Nephron progenitor cell (in vitro differentiated cells): ENCODE results near the gene ELOF1.

ENCODE experiments used
- DNase-seq: peaks from one replicate; pipeline ENCODE4 v3.0.0; 2021
- H3K27ac Mint-ChIP-seq: 2 replicates; pipeline ENCODE4 v1.8.0; 2021; ENCODE audit warnings: mild to moderate bottlenecking, moderate library complexity, mixed read lengths
- H3K27me3 Mint-ChIP-seq: 2 replicates; pipeline ENCODE4 v1.8.0; 2021; ENCODE audit warnings: mild to moderate bottlenecking, low read depth, mixed read lengths; ENCODE audit not compliant: poor library complexity
- H3K36me3 Mint-ChIP-seq: 2 replicates; pipeline ENCODE4 v1.8.0; 2021; ENCODE audit warnings: low read depth, mixed read lengths
- H3K4me1 Mint-ChIP-seq: 2 replicates; pipeline ENCODE4 v1.8.0; 2021; ENCODE audit warnings: mixed read lengths
- H3K4me3 Mint-ChIP-seq: 2 replicates; pipeline ENCODE4 v1.8.0; 2021; ENCODE audit warnings: mild to moderate bottlenecking, moderate library complexity, mixed read lengths
- H3K9me3 Mint-ChIP-seq: 2 replicates; pipeline ENCODE4 v1.8.0; 2021; ENCODE audit warnings: mild to moderate bottlenecking, moderate library complexity, mixed read lengths
- TF ChIP-seq, protein P1 (sequence below): fragments of 200-600 bp; sonication (generic); IDR thresholded peaks from 2 replicates; pipeline ENCODE4 v1.5.0; 2021; ENCODE audit warnings: antibody characterized with exemption

Gene ELOF1

DNA sequence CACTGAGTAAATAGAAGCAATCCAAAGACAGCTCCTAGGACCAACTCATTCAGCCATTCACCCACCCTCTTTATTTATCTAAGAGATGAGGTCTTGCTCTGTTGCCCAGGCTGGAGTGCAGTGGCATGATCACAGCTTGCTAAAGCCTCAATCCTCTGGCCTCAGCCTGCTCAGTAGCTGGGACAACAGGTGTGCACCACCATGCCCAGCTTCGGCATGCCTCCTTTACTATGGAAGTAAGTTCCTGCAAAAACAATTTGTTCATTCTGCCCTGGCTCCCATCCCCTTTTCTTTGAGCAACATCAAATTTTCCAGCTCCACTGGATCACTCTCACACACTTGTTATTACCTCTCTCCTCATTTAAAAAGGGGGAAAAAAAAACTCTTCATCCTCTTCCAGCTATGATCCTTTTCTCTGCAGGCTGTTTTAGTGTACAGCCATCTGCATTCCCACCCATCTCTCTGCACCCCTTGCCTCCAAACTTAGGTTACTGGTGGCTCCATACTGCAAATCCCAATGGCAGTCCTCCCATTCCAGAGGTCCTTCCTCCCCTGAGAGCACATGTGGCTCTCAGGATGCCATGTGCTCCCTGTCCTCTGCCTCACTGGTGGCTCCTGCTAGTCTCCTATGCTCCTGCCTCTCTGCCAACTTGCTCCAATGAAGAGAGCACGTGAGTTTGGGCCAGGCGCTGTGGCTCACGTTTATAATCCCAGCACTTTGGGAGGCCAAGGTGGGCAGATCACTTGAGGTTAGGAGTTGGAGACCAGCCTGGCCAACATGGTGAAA, 2.2 kb downstream of the ELOF1 start:
- TF ChIP-seq, protein P1, sequence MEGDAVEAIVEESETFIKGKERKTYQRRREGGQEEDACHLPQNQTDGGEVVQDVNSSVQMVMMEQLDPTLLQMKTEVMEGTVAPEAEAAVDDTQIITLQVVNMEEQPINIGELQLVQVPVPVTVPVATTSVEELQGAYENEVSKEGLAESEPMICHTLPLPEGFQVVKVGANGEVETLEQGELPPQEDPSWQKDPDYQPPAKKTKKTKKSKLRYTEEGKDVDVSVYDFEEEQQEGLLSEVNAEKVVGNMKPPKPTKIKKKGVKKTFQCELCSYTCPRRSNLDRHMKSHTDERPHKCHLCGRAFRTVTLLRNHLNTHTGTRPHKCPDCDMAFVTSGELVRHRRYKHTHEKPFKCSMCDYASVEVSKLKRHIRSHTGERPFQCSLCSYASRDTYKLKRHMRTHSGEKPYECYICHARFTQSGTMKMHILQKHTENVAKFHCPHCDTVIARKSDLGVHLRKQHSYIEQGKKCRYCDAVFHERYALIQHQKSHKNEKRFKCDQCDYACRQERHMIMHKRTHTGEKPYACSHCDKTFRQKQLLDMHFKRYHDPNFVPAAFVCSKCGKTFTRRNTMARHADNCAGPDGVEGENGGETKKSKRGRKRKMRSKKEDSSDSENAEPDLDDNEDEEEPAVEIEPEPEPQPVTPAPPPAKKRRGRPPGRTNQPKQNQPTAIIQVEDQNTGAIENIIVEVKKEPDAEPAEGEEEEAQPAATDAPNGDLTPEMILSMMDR, result no peak
- Mint-ChIP-seq H3K4me1 (peaks cover 37% of the 10 kb centered on the region), H3K27me3 (peaks cover 7% of the 10 kb centered on the region), H3K4me3 (peak overlapping the region; percentile 66), H3K9me3 (no peaks in the 10 kb centered on the region), H3K27ac (peak overlapping the region; percentile 22), H3K36me3 (peaks cover 12% of the 10 kb centered on the region)
- DNase-seq, result no peak

DNA sequence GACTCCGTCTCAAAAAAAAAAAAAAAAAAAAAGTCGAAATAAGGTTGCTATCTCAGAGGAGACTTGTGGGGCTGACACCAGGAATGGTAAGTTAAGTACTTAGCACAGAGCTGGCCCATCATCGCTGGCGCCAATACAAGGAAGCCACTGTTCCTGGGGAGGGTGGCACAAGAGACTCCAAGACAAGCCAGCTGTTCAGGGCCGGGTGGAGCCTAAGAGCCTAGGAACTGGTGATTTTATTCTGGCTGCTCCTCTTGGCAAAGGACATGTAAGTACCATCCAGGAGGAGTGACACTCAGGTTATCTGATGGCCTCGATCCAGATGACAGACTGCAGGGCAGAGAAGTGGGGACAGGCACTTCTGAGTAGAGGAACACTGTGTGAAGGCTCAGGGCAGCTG, 3.8 kb downstream of the ELOF1 start:
- Mint-ChIP-seq H3K27ac (no peak overlapping the region), H3K27me3 (peaks cover 7% of the 10 kb centered on the region), H3K36me3 (peaks cover 12% of the 10 kb centered on the region), H3K4me1 (peaks cover 28% of the 10 kb centered on the region), H3K9me3 (no peaks in the 10 kb centered on the region), H3K4me3 (peak overlapping the region; percentile 18)
- no peak for DNase-seq
- TF ChIP-seq, protein P1, result no peak

DNA sequence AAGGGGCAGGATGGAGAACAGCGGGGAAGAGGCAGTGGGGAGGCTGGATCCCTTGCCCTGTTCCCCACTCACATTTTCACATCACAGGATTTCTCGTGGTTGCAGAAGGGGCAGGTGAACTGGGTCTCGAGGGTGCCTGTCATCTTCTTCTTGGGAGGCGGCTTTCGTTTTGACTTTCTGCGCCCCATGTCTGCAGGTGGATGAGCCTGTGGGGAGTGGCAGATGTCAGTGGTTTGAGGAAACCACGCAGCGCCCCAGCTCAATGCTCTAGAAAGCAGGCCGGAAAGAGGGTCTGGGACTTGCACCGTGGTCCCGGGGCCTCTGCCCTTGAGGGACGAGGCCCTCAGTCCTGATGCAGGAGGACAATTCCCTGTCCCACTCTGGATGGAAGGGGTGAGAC, 4.9 kb downstream of the ELOF1 start:
- TF ChIP-seq, protein P1, result no peak
- no peak overlapping the region for H3K4me3 Mint-ChIP-seq
- peaks cover 12% of the 10 kb centered on the region for H3K36me3 Mint-ChIP-seq
- H3K27me3 Mint-ChIP-seq, result peaks cover 7% of the 10 kb centered on the region
- no peak for DNase-seq
- H3K27ac Mint-ChIP-seq, result no peak overlapping the region
- H3K9me3 Mint-ChIP-seq, result no peaks in the 10 kb centered on the region
- peaks cover 22% of the 10 kb centered on the region for H3K4me1 Mint-ChIP-seq

DNA sequence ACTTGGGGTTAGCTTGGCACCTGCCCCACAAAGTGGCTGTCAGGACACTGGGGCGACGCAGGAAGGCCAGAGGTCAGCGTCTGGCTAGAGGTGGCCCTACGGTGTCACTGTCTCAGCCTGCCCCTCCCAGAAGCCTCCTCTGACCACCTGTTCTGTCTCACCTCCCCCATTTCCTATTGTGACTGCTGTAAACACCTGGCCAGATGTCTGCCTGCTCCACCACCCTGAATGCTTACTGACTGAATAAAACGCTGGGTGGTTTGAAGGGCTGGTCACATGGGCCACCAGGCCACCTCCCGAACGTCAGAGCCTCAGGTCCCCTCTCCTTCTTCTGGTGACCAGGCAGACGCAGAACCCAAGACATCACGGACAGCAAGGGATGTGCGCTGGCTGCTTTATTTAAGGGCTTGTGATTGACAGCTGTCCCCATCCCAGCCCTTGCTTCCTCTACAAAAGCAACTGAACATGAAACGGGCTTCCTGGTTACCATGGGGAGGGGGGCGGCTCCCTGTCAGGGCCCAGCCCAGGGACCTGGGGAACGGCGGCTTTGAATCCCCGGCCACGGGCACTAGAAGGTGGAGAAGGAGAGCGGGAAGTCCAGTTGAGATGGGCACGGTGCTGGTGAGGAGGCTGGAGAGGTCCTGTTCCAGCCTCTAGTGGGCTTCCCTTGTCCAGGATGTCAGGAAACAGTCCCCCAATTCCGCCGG, 6.2 kb downstream of the ELOF1 start:
- no peaks in the 10 kb centered on the region for H3K9me3 Mint-ChIP-seq
- peaks cover 7% of the 10 kb centered on the region for H3K27me3 Mint-ChIP-seq
- H3K4me3 Mint-ChIP-seq, result no peak overlapping the region
- TF ChIP-seq, protein P1, result no peak
- DNase-seq, result no peak
- no peak overlapping the region for H3K27ac Mint-ChIP-seq
- peaks cover 12% of the 10 kb centered on the region for H3K4me1 Mint-ChIP-seq
- peaks cover 12% of the 10 kb centered on the region for H3K36me3 Mint-ChIP-seq

DNA sequence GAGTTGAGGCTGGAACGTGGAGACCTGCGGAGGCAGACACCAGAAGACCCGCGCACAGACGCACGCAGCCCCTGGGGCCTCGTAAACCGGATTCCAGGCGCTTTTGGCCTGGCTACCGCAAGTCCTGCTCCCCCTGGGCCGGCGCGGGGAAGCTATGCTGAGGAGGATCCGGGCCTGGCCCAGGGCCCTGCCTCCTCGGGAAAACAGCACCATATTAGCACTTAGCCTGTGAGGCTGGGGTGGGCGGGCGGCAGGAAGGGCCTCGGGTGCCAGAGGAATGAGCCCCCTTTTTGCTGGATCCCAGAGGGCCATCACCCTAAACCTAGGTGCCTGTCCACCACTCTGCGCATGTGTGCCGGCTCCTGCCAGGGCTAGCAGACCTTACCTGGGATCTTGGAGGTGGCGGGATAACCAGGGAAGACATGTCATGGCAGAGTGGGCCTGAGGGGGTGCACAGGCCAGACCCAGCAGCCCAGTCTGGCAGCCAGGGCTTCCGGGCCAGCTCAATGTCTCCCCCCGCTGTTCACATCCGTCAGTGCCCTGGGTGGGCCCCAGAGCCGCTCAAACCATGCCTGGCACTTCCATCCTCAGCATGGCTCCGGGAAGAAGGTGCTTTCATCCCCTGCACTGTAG, 7.3 kb downstream of the ELOF1 start:
- H3K27me3 Mint-ChIP-seq, result peaks cover 7% of the 10 kb centered on the region
- no peaks in the 10 kb centered on the region for H3K9me3 Mint-ChIP-seq
- peak; percentile 52 for DNase-seq
- TF ChIP-seq, protein P1, result peak; percentile 30
- no peak overlapping the region for H3K27ac Mint-ChIP-seq
- no peak overlapping the region for H3K4me3 Mint-ChIP-seq
- peaks cover 7% of the 10 kb centered on the region for H3K36me3 Mint-ChIP-seq
- peaks cover 10% of the 10 kb centered on the region for H3K4me1 Mint-ChIP-seq
